MG63 (cell line): Measurements from ENCODE around the gene IFIT1B. TPM values are rescaled to one million over a fixed set of nuclear protein-coding genes. Genes with fewer than 3 reads are reported as not detected.

ENCODE experiments used
- DNase-seq: peaks from one replicate; pipeline ENCODE4 v3.0.0-alpha.2; 2020
- H3K27me3 ChIP-seq: fragments of 250-450 bp; sonication (Bioruptor Pico); 2 replicates; pipeline ENCODE4 v1.5.1; 2020; ENCODE audit warnings: mild to moderate bottlenecking, moderate library complexity
- H3K36me3 ChIP-seq: fragments of 250-450 bp; sonication (Bioruptor Pico); 2 replicates; pipeline ENCODE4 v1.5.1; 2020; ENCODE audit warnings: mild to moderate bottlenecking, moderate library complexity
- H3K4me3 ChIP-seq: fragments of 250-450 bp; sonication (Bioruptor Pico); 2 replicates; pipeline ENCODE4 v1.5.1; 2020; ENCODE audit warnings: mild to moderate bottlenecking, moderate library complexity
- H3K9me3 ChIP-seq: fragments of 250-450 bp; sonication (Bioruptor Pico); 2 replicates; pipeline ENCODE4 v1.5.1; 2020; ENCODE audit warnings: mild to moderate bottlenecking, moderate library complexity
- total RNA-seq: library from RNA; depleted of rRNA; stranded (reverse); fragments of >200 nt; shearing (Covaris generic); gene quantifications from 2 replicates; pipeline ENCODE4 v1.2.3, GENCODE V29; 2014; ENCODE audit warnings: low replicate concordance; rRNA removed

Gene IFIT1B
- total RNA-seq, 1 experiment from 2014 or later, result not detected

DNA sequence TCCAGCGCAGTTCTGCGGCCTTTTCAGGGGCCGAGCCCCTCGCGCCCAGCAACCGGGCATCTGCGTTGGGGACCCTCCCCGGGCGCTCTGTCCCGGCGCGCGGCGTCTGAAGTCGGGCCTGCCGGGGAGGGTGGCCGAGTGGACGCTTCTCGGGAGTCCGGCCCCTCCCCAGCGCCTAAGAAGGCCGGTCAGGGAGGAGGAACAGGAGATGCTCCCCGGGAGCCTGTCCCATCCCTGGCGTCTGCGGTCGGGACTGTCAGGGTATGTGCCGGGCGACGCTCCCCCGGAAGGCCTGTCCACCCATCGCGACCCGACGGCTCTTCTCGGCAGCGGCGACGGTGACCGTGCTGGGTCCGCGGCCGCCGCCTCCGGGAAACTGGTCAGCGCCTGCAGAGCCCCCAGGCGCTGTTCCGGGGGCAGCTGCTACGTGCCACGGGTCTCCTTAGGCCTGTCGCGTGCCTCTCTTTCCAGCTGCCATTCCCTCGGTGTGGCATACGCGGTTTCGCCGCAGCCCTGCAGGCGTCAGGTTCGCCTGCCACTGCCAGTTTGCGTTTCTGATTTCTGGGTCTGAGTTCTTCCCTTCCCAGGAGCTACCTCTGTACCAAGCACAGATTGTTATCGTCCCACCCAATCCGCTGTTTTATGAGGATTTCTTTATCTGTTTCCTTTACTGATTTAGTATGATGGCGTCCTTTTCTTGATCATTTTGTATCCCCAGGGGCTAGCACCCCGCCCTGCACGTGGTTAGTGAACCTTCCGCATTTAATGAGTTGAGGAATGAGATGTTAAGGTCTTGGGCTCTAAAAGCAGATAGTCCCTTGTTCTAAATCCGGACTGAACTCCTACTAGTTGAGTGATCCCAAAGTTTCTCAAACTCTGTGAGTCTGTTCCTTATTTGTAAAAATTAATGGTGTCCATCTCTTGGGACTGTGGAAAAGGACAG, 37.3 kb downstream of the IFIT1B start:
- H3K4me3 ChIP-seq, result peak overlapping the region; percentile 70
- no peaks in the 10 kb centered on the region for H3K27me3 ChIP-seq
- peak; percentile 56 for DNase-seq
- no peaks in the 10 kb centered on the region for H3K9me3 ChIP-seq
- H3K36me3 ChIP-seq, result peaks cover 34% of the 10 kb centered on the region

DNA sequence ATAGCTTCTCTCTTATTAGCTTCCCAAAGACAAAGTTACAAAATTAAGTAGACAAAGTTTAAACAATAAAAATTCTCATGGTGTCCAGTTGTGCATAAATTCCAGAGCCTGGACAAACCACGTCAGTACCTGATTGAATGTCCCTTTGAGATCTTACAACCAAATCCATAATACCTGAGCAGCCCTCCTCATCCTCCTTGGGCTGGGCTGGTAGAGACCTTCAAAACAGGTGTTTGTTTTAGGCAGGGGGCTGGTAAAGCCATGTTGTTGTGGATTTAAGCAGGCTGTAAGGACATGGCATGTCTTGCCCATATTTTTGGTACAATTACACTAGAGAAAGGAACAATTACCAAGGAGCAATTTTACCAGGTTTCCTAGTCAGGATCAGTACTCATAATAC, 38.6 kb downstream of the IFIT1B start:
- no peaks in the 10 kb centered on the region for H3K9me3 ChIP-seq
- no peaks in the 10 kb centered on the region for H3K27me3 ChIP-seq
- H3K36me3 ChIP-seq, result peaks cover 45% of the 10 kb centered on the region
- DNase-seq, result no peak
- peak overlapping the region; percentile 70 for H3K4me3 ChIP-seq

DNA sequence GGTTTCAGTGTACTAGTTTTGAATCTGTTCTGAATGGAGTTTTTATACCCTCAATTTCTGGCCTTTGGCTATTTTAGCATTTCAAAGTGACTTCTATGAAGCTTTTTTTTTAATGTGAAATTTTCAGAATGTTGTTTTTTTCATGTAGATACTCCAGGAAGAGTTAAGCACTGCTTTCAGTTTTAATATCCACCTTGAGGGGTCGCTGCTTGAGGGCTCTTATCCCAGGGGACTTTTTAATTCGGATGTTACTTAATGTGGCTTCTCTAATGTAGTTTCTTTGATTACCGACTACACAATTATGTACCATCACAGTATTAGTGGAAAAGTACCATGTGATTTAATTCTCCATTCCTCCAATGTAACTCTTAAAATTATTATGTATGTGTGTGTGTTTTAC, 41.7 kb downstream of the IFIT1B start:
- H3K27me3 ChIP-seq, result no peaks in the 10 kb centered on the region
- peaks cover 44% of the 10 kb centered on the region for H3K36me3 ChIP-seq
- no peaks in the 10 kb centered on the region for H3K9me3 ChIP-seq
- peak; percentile 5 for DNase-seq
- H3K4me3 ChIP-seq, result no peak overlapping the region

DNA sequence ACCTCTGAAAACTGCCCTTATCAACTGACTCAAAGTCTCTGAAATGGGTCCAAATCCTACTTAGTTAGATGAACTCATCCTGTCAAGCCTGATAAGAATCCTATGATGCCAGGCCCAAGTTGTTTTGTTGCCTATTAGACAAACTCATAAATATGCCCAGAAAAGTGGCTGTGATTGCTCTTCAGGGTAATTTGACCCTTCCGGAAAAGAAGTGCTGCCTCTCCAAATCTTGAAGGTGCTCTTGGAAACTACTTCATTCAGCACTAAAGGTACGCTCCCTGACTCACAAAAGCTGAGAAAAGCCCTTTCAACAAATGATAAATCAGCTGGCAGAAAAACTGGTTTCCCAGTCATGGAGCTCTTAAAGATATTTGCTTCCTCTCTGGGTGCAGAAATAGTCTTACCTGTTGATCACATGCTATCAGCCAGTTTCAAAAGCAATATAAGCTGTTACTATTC, 43.2 kb downstream of the IFIT1B start:
- Histone ChIP-seq H3K36me3 (peaks cover 44% of the 10 kb centered on the region), H3K9me3 (no peaks in the 10 kb centered on the region), H3K4me3 (no peak overlapping the region), H3K27me3 (no peaks in the 10 kb centered on the region)
- DNase-seq, result no peak

DNA sequence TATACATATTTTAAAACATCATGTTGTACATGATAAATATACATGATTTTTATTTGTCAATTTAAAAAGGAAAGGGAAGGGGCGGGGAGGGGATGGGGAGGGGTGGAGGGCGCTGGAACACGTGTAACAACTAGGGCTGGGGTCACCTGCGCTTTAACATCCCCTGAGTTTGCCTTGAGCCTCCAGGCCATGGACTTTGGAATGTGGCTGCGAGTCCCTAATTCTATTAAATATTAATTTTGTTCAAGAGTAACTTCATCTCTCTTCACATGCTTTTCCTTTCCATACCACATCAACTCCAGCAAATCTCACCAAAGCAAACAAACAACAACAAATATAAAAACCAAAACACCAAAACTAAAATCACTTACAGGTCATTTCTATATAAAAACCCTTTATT, 47.1 kb downstream of the IFIT1B start:
- Histone ChIP-seq H3K4me3 (no peak overlapping the region), H3K9me3 (no peaks in the 10 kb centered on the region), H3K36me3 (peaks cover 14% of the 10 kb centered on the region), H3K27me3 (no peaks in the 10 kb centered on the region)
- no peak for DNase-seq

DNA sequence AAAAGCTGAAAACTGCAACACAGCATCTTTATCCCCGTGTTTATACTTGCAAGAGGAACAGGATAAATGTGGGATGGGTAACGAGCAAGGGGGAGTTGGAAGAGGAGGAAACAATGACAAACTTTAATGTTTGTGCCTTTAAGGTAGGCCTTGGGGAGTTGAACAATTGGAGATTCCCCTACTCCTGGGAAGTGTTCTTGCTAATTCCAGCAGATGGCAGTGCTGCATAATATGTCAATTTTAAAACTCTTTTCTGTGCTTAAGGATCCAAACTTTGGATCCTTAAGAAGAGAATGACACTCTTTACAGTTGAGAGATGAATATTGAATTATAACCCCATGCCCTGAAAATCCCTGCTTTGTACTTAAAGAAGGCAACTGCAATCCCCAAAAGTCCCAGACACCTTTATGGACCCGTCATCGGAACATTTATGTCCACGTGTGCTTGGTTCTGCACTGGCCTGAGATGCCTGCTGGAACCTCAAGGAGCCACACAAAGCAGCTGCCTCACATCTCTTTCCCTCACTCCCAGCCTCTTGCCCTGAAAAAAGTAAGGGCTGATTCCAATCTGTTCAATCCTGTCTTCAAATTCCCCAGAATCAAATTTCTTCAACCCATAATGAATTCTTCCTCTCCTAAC, 48.5 kb downstream of the IFIT1B start:
- DNase-seq, result no peak

DNA sequence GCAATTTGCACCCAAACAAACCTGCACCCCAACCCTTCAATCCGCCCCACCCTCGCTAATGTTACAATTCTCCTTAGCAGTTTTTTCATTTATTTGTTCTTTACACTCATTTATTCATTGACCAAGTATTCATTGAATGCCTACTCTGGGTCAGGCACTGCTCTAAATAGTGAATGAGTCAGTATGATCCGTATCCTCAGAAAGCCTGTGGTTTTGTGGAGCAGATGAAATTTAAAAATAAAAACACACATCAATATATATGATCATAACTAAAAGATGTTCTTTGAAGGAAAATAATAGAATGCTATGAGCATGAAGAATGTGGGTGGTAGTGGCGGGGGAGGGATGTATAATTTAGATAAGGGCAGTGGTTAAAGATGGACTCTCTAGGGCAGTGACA, 49.8 kb downstream of the IFIT1B start:
- no peaks in the 10 kb centered on the region for H3K9me3 ChIP-seq
- peak; percentile 18 for DNase-seq
- H3K27me3 ChIP-seq, result no peaks in the 10 kb centered on the region
- H3K4me3 ChIP-seq, result no peak overlapping the region
- H3K36me3 ChIP-seq, result no peaks in the 10 kb centered on the region

More for the DNA sequence above, 48.5 kb downstream of the IFIT1B start:
- Histone ChIP-seq H3K36me3 (peaks cover 2% of the 10 kb centered on the region; the same call in 1 of the 2 replicates), H3K27me3 (no peaks in the 10 kb centered on the region), H3K9me3 (no peaks in the 10 kb centered on the region), H3K4me3 (no peak overlapping the region)

DNA sequence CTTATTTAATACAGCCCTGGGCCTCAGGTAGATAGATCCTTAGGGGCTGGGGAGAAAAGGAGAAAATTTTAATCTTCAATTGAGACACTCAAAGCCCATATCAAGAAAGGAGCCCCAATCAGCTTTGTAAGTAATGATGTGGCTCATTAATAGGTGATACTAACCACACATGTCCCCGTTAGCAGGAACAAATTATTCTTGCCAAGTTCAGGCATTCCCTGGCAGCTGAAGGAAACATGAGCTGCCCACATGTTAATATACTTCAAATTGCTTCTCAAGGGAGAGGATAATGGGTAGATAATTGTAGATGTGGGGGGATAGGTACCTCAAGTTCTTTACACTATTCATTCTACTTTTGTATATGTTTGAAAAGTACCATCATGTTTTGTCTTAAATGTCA, 51.0 kb downstream of the IFIT1B start:
- Histone ChIP-seq H3K27me3 (no peaks in the 10 kb centered on the region), H3K4me3 (no peak overlapping the region), H3K36me3 (no peaks in the 10 kb centered on the region), H3K9me3 (no peaks in the 10 kb centered on the region)
- no peak for DNase-seq

DNA sequence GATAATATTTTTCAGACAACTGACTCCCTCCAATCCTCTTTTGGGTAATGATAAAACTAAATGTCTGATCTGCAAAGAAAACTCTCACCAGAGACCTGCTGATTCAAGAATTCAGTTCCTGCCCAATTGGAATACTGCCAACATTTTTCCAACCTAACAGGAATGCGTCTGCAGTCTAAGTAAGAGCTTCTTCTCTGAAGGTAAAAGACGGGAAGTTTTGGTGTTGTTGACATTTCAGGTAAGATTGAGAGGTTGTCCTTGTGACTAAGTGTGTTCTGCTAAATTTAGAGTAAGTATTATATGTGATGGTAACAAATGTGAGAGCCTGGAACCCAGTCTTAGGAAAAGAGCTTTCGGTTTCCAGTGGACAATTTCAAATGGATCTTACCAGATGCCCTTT, 54.1 kb downstream of the IFIT1B start:
- Histone ChIP-seq H3K36me3 (no peaks in the 10 kb centered on the region), H3K27me3 (no peaks in the 10 kb centered on the region), H3K4me3 (no peak overlapping the region), H3K9me3 (no peaks in the 10 kb centered on the region)
- DNase-seq, result no peak

Other genes starting within 250 kb of the IFIT1B start
- gene CH25H, start 170.7 kb upstream of the IFIT1B start, total RNA-seq, result 0.63 TPM in 1 of 2 replicates, not detected in the other
- gene LIPA, start 126.3 kb upstream of the IFIT1B start, total RNA-seq, result 37.5 and 45.9 TPM in 2 replicates
- gene IFIT2, start 76.0 kb upstream of the IFIT1B start, total RNA-seq, result 14.3 and 18.7 TPM in 2 replicates
- 32.0 and 47.1 TPM in 2 replicates for gene IFIT3, start 50.1 kb upstream of the IFIT1B start, total RNA-seq
- 40.8 and 44.7 TPM in 2 replicates for gene IFIT1, start 14.6 kb downstream of the IFIT1B start, total RNA-seq
- gene IFIT5, start 36.5 kb downstream of the IFIT1B start, total RNA-seq, result 15.2 and 18.9 TPM in 2 replicates
- not detected in 2 replicates for gene SLC16A12, start 157.5 kb downstream of the IFIT1B start, total RNA-seq